K562 (cell line): Measurements from ENCODE around the gene DDAH1. TPM values are rescaled to one million over a fixed set of nuclear protein-coding genes. Genes with fewer than 3 reads are reported as not detected.
A peak's percentile ranks its signal among the peaks of the same experiment; 100 is the strongest.

Experiments
- ARID1B ChIP-seq: fragments of 450-650 bp; IDR thresholded peaks from 2 replicates; pipeline ENCODE4 v1.6.1; 2016; ENCODE audit warnings: antibody characterized with exemption, mild to moderate bottlenecking, inconsistent platforms
- ARID2 ChIP-seq: fragments of 450-650 bp; IDR thresholded peaks from 2 replicates; pipeline ENCODE4 v1.6.1; 2017; ENCODE audit warnings: antibody characterized with exemption, mild to moderate bottlenecking
- CBX8 ChIP-seq: fragments of 200-600 bp; sonication (generic); IDR thresholded peaks from 2 replicates; pipeline ENCODE4 v1.6.1; 2012; ENCODE audit warnings: borderline replicate concordance, mixed run types, low read depth, mild to moderate bottlenecking, moderate library complexity, mixed read lengths, low read length, control low read depth, inconsistent platforms; ENCODE audit not compliant: poor library complexity, severe bottlenecking; ENCODE audit errors: extremely low read depth
- CREB3L1 ChIP-seq: fragments of 450-650 bp; IDR thresholded peaks from 2 replicates; pipeline ENCODE4 v1.6.1; 2014; ENCODE audit warnings: low read depth, mild to moderate bottlenecking, moderate library complexity, borderline replicate concordance
- CTBP1 ChIP-seq: fragments of 450-650 bp; IDR thresholded peaks from 2 replicates; pipeline ENCODE4 v1.6.1; 2016; ENCODE audit warnings: borderline replicate concordance
- DEAF1 ChIP-seq: fragments of 450-650 bp; formaldehyde crosslinking; IDR thresholded peaks from 2 replicates; pipeline ENCODE4 v1.4.0; 2020; ENCODE audit warnings: mild to moderate bottlenecking, moderate library complexity
- EWSR1 ChIP-seq: fragments of 450-650 bp; IDR thresholded peaks from 2 replicates; pipeline ENCODE4 v1.6.1; 2018; ENCODE audit warnings: borderline replicate concordance, mild to moderate bottlenecking, low read depth, moderate library complexity; ENCODE audit not compliant: partially characterized antibody
- HMGXB4 ChIP-seq: sonication (generic); formaldehyde crosslinking; IDR thresholded peaks from 2 replicates; pipeline ENCODE4 v1.8.1; 2023; ENCODE audit warnings: mild to moderate bottlenecking, missing genetic modification reagents
- HNRNPK ChIP-seq: fragments of 200-400 bp; formaldehyde crosslinking; IDR thresholded peaks from one replicate; pipeline ENCODE4 v1.6.1; 2018; ENCODE audit warnings: mild to moderate bottlenecking, low read depth, low read length; ENCODE audit not compliant: poor library complexity, severe bottlenecking
- JUNB ChIP-seq: fragments of 450-650 bp; formaldehyde crosslinking; conservative IDR thresholded peaks from 2 replicates; pipeline ENCODE4 v1.4.0; 2020; ENCODE audit warnings: mild to moderate bottlenecking
- KLF10 ChIP-seq: fragments of 250-450 bp; sonication (Bioruptor Pico); IDR thresholded peaks from 2 replicates; pipeline ENCODE4 v1.6.1; 2021; ENCODE audit warnings: matching md5 sums
- PKNOX1 ChIP-seq: fragments of 450-650 bp; IDR thresholded peaks from 2 replicates; pipeline ENCODE4 v1.6.1; 2016
- SAFB ChIP-seq: fragments of 200-400 bp; formaldehyde crosslinking; IDR thresholded peaks from 2 replicates; pipeline ENCODE4 v1.6.1; 2017; ENCODE audit warnings: low read depth, low read length, borderline replicate concordance
- SMARCE1 ChIP-seq: fragments of 450-650 bp; IDR thresholded peaks from 2 replicates; pipeline ENCODE4 v1.7.1; 2016; ENCODE audit warnings: mild to moderate bottlenecking
- SRSF9 ChIP-seq: fragments of 200-400 bp; formaldehyde crosslinking; IDR thresholded peaks from 2 replicates; pipeline ENCODE4 v1.6.1; 2017; ENCODE audit warnings: low read depth, low read length, borderline replicate concordance
- ZBTB49 ChIP-seq: sonication (generic); formaldehyde crosslinking; IDR thresholded peaks from 2 replicates; pipeline ENCODE4 v1.8.0; 2022; ENCODE audit warnings: missing genetic modification reagents, mild to moderate bottlenecking, borderline replicate concordance
- ZNF263 ChIP-seq: sonication (generic); formaldehyde crosslinking; IDR thresholded peaks from 2 replicates; pipeline ENCODE4 v1.8.0; 2022; ENCODE audit warnings: mild to moderate bottlenecking, missing genetic modification reagents, borderline replicate concordance
- ZNF57 ChIP-seq: fragments of 450-650 bp; formaldehyde crosslinking; IDR thresholded peaks from 2 replicates; pipeline ENCODE4 v1.4.0; 2020; ENCODE audit warnings: mild to moderate bottlenecking, moderate library complexity
- ZNF696 ChIP-seq: fragments of 250-450 bp; sonication (Bioruptor Pico); conservative IDR thresholded peaks from 2 replicates; pipeline ENCODE4 v1.4.0; 2020; ENCODE audit warnings: mild to moderate bottlenecking, moderate library complexity
- polyA plus RNA-seq, 8 experiments: library from polyadenylated mRNA; depleted of rRNA in 4 of 8; stranded (reverse) in 5 of 8; unstranded in 3 of 8; fragments of >200 nt; fragmentation: Nextera tagmentation in 2 of 8; fragmentation: Illumina TruSeq in 1 of 8; extraction: Ambion mirVana in 2 of 8; extraction: Trizol in 1 of 8; gene quantifications; 2 replicates each; pipeline versions ENCODE4 v1.2.1 to v1.2.3, GENCODE V29; 2011 to 2014; ENCODE audit warnings: inconsistent platforms in 1 of 8, missing spikeins in 1 of 8
- total RNA-seq, 7 experiments: library from RNA; depleted of rRNA in 6 of 7; stranded (reverse); fragments of >200 nt in 6 of 7; fragmentation: Illumina TruSeq in 2 of 7; extraction: Trizol in 2 of 7; gene quantifications; 2 replicates each; pipeline versions ENCODE4 v1.2.1 to v1.2.3, GENCODE V29; 2011 to 2021; ENCODE audit warnings: low replicate concordance in 1 of 7

The DDAH1 gene
- total and polyA plus RNA-seq, 9 of the 15 experiments (the other 6 are each of a cell fraction or from before 2014, with no cell fraction given): 0.04 to 0.24 (median 0.10) TPM

- TF ChIP-seq HMGXB4 (CRISPR knock-in tag) (no peak), ZBTB49 (CRISPR knock-in tag) (no peak), DEAF1 (CRISPR knock-in tag) (no peak), CTBP1 (peak; percentile 73; the same call in 1 of the 2 replicates), ARID1B (no peak), HNRNPK (no peak), ZNF696 (CRISPR knock-in tag) (no peak), JUNB (CRISPR knock-in tag) (no peak), CREB3L1 (no peak), SMARCE1 (no peak), ARID2 (no peak), PKNOX1 (0 out of 2 replicates have a peak, but pooled peaks have one; percentile 11), ZNF57 (CRISPR knock-in tag) (no peak), SRSF9 (no peak), CBX8 (no peak), KLF10 (CRISPR knock-in tag) (no peak), SAFB (no peak), EWSR1 (no peak), ZNF263 (CRISPR knock-in tag) (peak; percentile 81)
Measured at GRCh38 chr1:85276215-85276977, 188.6 kb downstream of the DDAH1 start, which contains the start of gene BCL10 (continued).
